IMR-90 (cell line): ENCODE measurements around the gene CHST1. TPM values are rescaled to one million over a fixed set of nuclear protein-coding genes. Genes with fewer than 3 reads are reported as not detected.

ENCODE experiments used
- ATAC-seq: fragments of 200-7000 bp; cut with Tn5 transposase; 2 replicates; pipeline ENCODE4 v1.9.1; 2020; ENCODE audit warnings: low read depth, mild to moderate bottlenecking, moderate library complexity
- BruUV-seq: library from RNA; stranded (reverse); fragments of 400-500 nt; replicated peaks from 2 replicates; lab custom pipeline; 2021; lab: Mats Ljungman, UMichigan
- CTCF ChIA-PET: fragments of 300-600 bp; formaldehyde crosslinking; extraction: SDS; loops from one replicate; lab custom pipeline; 2021; ENCODE audit warnings: antibody characterized with exemption; lab: Yijun Ruan, JAX
- POLR2A ChIA-PET: fragments of 300-600 bp; sonication (Branson Sonifier 250); formaldehyde crosslinking; loops from one replicate; lab custom pipeline; 2022; ENCODE audit warnings: antibody characterized with exemption; ENCODE audit not compliant: unreplicated experiment; lab: Charles Lee
- DNase-seq: peaks from one replicate; pipeline ENCODE4 v3.0.0; 2013
- H2AFZ ChIP-seq: replicated peaks from 2 replicates; pipeline ENCODE3; 2013; ENCODE audit warnings: low read length, mild to moderate bottlenecking; ENCODE audit not compliant: poor library complexity
- H2AK5ac ChIP-seq: 2 replicates; pipeline ENCODE4 v1.6.1; 2013; ENCODE audit warnings: low read depth, low read length, inconsistent platforms
- H2AK9ac ChIP-seq: replicated peaks from 2 replicates; pipeline ENCODE3; 2013; ENCODE audit warnings: mild to moderate bottlenecking, low read depth, low read length, moderate library complexity; ENCODE audit not compliant: poor library complexity
- H2BK120ac ChIP-seq: 2 replicates; pipeline ENCODE4 v1.6.1; 2013; ENCODE audit warnings: low read depth, low read length, inconsistent platforms
- H2BK15ac ChIP-seq: 3 replicates; pipeline ENCODE4 v1.6.1; 2013; ENCODE audit warnings: low read depth, low read length, inconsistent platforms
- H2BK20ac ChIP-seq: 2 replicates; pipeline ENCODE4 v1.6.1; 2013; ENCODE audit warnings: low read depth, mild to moderate bottlenecking, inconsistent platforms, low read length, moderate library complexity
- H2BK5ac ChIP-seq: 2 replicates; pipeline ENCODE4 v1.6.1; 2013; ENCODE audit warnings: mild to moderate bottlenecking, low read depth, low read length, inconsistent platforms; ENCODE audit not compliant: poor library complexity, severe bottlenecking
- H3K14ac ChIP-seq: replicated peaks from 2 replicates; pipeline ENCODE4 v1.6.1; 2013; ENCODE audit warnings: low read depth, low read length, inconsistent platforms
- H3K18ac ChIP-seq: 2 replicates; pipeline ENCODE4 v1.6.1; 2013; ENCODE audit warnings: low read depth, low read length, control low read depth
- H3K23ac ChIP-seq: 2 replicates; pipeline ENCODE4 v1.6.1; 2013; ENCODE audit warnings: low read depth, low read length, inconsistent platforms
- H3K27ac ChIP-seq: 2 replicates; pipeline ENCODE4 v1.5.1; 2013; ENCODE audit warnings: mild to moderate bottlenecking, control low read depth, low read length; ENCODE audit not compliant: insufficient read depth
- H3K27me3 ChIP-seq: 2 replicates; pipeline ENCODE4 v1.6.1; 2013; ENCODE audit warnings: low read length; ENCODE audit not compliant: control insufficient read depth, insufficient read depth
- H3K36me3 ChIP-seq: 2 replicates; pipeline ENCODE4 v1.6.1; 2013; ENCODE audit warnings: low read length, mixed read lengths; ENCODE audit not compliant: control insufficient read depth, insufficient read depth
- H3K4ac ChIP-seq: 2 replicates; pipeline ENCODE4 v1.6.1; 2013; ENCODE audit warnings: low read depth, low read length, inconsistent platforms
- H3K4me1 ChIP-seq: 2 replicates; pipeline ENCODE4 v1.6.1; 2013; ENCODE audit warnings: low read length, mixed read lengths; ENCODE audit not compliant: control insufficient read depth, insufficient read depth
- H3K4me2 ChIP-seq: 2 replicates; pipeline ENCODE4 v1.6.1; 2013; ENCODE audit warnings: low read depth, mild to moderate bottlenecking, control low read depth, low read length, moderate library complexity
- H3K4me3 ChIP-seq: 2 replicates; pipeline ENCODE4 v1.5.1; 2013; ENCODE audit warnings: low read depth, mild to moderate bottlenecking, control low read depth, low read length, moderate library complexity; ENCODE audit not compliant: insufficient read depth
- H3K56ac ChIP-seq: 2 replicates; pipeline ENCODE4 v1.6.1; 2013; ENCODE audit warnings: low read length, inconsistent platforms; ENCODE audit not compliant: insufficient read depth; ENCODE audit errors: extremely low read depth
- H3K79me1 ChIP-seq, 2 experiments: 2 replicates each; pipeline ENCODE4 v1.6.1; 2013; ENCODE audit warnings: low read length in 2 of 2, inconsistent platforms in 1 of 2, low read depth in 1 of 2
- H3K9ac ChIP-seq: 2 replicates; pipeline ENCODE4 v1.6.1; 2013; ENCODE audit warnings: low read depth, low read length, control low read depth
- H3K9me1 ChIP-seq: 2 replicates; pipeline ENCODE4 v1.6.1; 2013; ENCODE audit warnings: low read length, inconsistent platforms; ENCODE audit not compliant: insufficient read depth
- H3K9me3 ChIP-seq: 2 replicates; pipeline ENCODE4 v1.6.1; 2013; ENCODE audit warnings: low read length; ENCODE audit not compliant: control insufficient read depth, insufficient read depth
- H4K20me1 ChIP-seq: 2 replicates; pipeline ENCODE4 v1.6.1; 2013; ENCODE audit warnings: low read length, inconsistent platforms; ENCODE audit not compliant: insufficient read depth
- H4K5ac ChIP-seq: 2 replicates; pipeline ENCODE4 v1.6.1; 2013; ENCODE audit warnings: mild to moderate bottlenecking, low read depth, low read length, control low read depth
- H4K8ac ChIP-seq, 2 experiments: 2 replicates each; pipeline ENCODE4 v1.6.1; 2013; ENCODE audit warnings: low read depth in 2 of 2, low read length in 2 of 2, control low read depth in 1 of 2, inconsistent platforms in 1 of 2
- H4K91ac ChIP-seq: 2 replicates; pipeline ENCODE4 v1.6.1; 2013; ENCODE audit warnings: low read depth, low read length, inconsistent platforms; ENCODE audit not compliant: insufficient read depth
- BHLHE40 ChIP-seq: fragments of 150-350 bp; IDR thresholded peaks from 2 replicates; pipeline ENCODE4 v1.6.1; 2016; ENCODE audit warnings: mild to moderate bottlenecking, low read depth, low read length
- CEBPB ChIP-seq: IDR thresholded peaks from 2 replicates; pipeline ENCODE4 v1.6.1; 2012; ENCODE audit warnings: low read depth, low read length, improper control_type of control experiment
- CHD1 ChIP-seq: IDR thresholded peaks from 2 replicates; pipeline ENCODE4 v1.6.1; 2012; ENCODE audit warnings: low read depth, low read length, improper control_type of control experiment
- FOS ChIP-seq: fragments of 150-350 bp; IDR thresholded peaks from 2 replicates; pipeline ENCODE4 v1.6.1; 2016; ENCODE audit warnings: low read depth, low read length
- MAFK ChIP-seq: IDR thresholded peaks from 2 replicates; pipeline ENCODE4 v1.6.1; 2012; ENCODE audit warnings: low read depth, low read length, improper control_type of control experiment
- MAZ ChIP-seq: IDR thresholded peaks from 2 replicates; pipeline ENCODE4 v1.6.1; 2012; ENCODE audit warnings: low read depth, mild to moderate bottlenecking, low read length, improper control_type of control experiment, moderate library complexity, borderline replicate concordance
- MXI1 ChIP-seq: IDR thresholded peaks from 2 replicates; pipeline ENCODE4 v1.6.1; 2012; ENCODE audit warnings: low read depth, mild to moderate bottlenecking, low read length, moderate library complexity, borderline replicate concordance
- NFE2L2 ChIP-seq: fragments of 150-350 bp; IDR thresholded peaks from 2 replicates; pipeline ENCODE4 v1.6.1; 2016; ENCODE audit warnings: low read depth, mild to moderate bottlenecking, low read length
- POLR2A ChIP-seq: IDR thresholded peaks from 2 replicates; pipeline ENCODE4 v1.6.1; 2012; ENCODE audit warnings: mild to moderate bottlenecking, low read depth, low read length
- RAD21 ChIP-seq: IDR thresholded peaks from 2 replicates; pipeline ENCODE4 v1.6.1; 2012; ENCODE audit warnings: low read length, improper control_type of control experiment
- RCOR1 ChIP-seq: IDR thresholded peaks from 2 replicates; pipeline ENCODE4 v1.6.1; 2012; ENCODE audit warnings: mild to moderate bottlenecking, low read length, improper control_type of control experiment; ENCODE audit not compliant: insufficient replicate concordance
- RFX5 ChIP-seq: IDR thresholded peaks from 2 replicates; pipeline ENCODE4 v1.8.0; 2012; ENCODE audit warnings: low read depth, mild to moderate bottlenecking, low read length, moderate library complexity
- SMC3 ChIP-seq: fragments of 150-350 bp; IDR thresholded peaks from 2 replicates; pipeline ENCODE4 v1.6.1; 2016; ENCODE audit warnings: low read depth, mild to moderate bottlenecking, antibody characterized with exemption, low read length, moderate library complexity
- WGBS, 2 experiments: methylation state at CpG; one replicate each; pipeline versions ENCODE4 v1.1.5 to v1.1.7; 2013; ENCODE audit warnings: missing lambda C conversion rate in 2 of 2; ENCODE audit not compliant: insufficient read length in 1 of 2; ENCODE audit errors: extremely low coverage in 2 of 2; 5-methylcytosine and 5-hydroxymethylcytosine counted together
- dilution Hi-C: fragments of 300-500 bp; cut with HindIII; formaldehyde crosslinking; loops from one replicate; pipeline ENCODE4 v1.14.3; 2018; ENCODE audit warnings: low sequenced_read_pairs; ENCODE audit not compliant: unreplicated experiment
- in situ Hi-C: fragments of 300-500 bp; cut with MboI; formaldehyde crosslinking; loops from 3 replicates; pipeline ENCODE4 v1.14.3; 2019; ENCODE audit warnings: low sequenced_read_pairs, inconsistent platforms, mixed read lengths
- intact Hi-C: fragments of 100-400 bp; cut with micrococcal nuclease; formaldehyde crosslinking; loops from 2 replicates; pipeline ENCODE4 v1.10.0; 2022
- polyA plus RNA-seq, 3 experiments: library from polyadenylated mRNA; depleted of rRNA; stranded (reverse); fragments of >200 nt; gene quantifications; 2 replicates each; pipeline ENCODE4 v1.2.3, GENCODE V29; 2012; ENCODE audit warnings: low replicate concordance in 1 of 3
- total RNA-seq: library from RNA; depleted of rRNA; stranded (reverse); fragments of >200 nt; gene quantifications from 2 replicates; pipeline ENCODE4 v1.2.3, GENCODE V29; 2012
- TF ChIP-seq, protein P1 (sequence below): conservative IDR thresholded peaks from 2 replicates; pipeline ENCODE4 v1.5.1; 2012; ENCODE audit warnings: mild to moderate bottlenecking, low read depth, low read length, improper control_type of control experiment
- TF ChIP-seq, protein P2 (sequence below): fragments of 150-350 bp; IDR thresholded peaks from 2 replicates; pipeline ENCODE4 v1.6.1; 2016; ENCODE audit warnings: low read depth, mild to moderate bottlenecking, low read length, moderate library complexity, borderline replicate concordance
- TF ChIP-seq, protein P3 (sequence below): fragments of 150-350 bp; IDR thresholded peaks from 2 replicates; pipeline ENCODE4 v1.6.1; 2017; ENCODE audit warnings: mild to moderate bottlenecking, antibody characterized with exemption, low read length, low read depth

The CHST1 gene
- total and polyA plus RNA-seq, 2 of the 4 experiments (the other 2 are of a cell fraction), result 0.21 TPM; not detected in 1

DNA sequence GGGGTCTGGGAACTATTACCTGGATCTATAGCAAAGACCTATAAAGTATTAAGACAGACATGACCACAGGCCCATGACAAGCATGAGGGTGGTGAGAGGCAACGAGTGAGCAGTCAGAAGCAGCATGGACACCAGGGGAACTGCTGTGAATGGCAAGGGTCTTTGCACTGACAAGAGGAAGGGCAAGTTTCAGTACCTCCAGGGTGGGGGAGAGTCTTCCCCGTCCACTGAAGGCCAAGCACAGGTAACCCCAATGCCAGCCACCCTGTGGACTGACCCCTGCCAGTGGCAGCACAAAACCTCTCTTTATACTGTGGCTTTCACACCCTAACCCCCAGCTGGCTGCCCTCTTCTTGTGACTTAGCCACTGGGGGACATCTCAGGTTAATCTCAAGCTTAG lies 55.5 kb downstream of the CHST1 start:
- Histone ChIP-seq H2AK5ac (no peak overlapping the region), H3K4ac (no peak overlapping the region), H3K14ac (no peak overlapping the region), H2AFZ (no peak overlapping the region), H4K91ac (no peak overlapping the region), H3K18ac (no peak overlapping the region), H4K5ac (no peak overlapping the region), H3K36me3 (no peaks in the 10 kb centered on the region), H3K9me3 (no peaks in the 10 kb centered on the region), H3K4me3 (no peak overlapping the region), H3K9me1 (no peaks in the 10 kb centered on the region), H3K27me3 (peaks cover 1% of the 10 kb centered on the region; the same call in 1 of the 2 replicates), H3K4me1 (no peaks in the 10 kb centered on the region), H2BK15ac (no peak overlapping the region), H4K20me1 (no peaks in the 10 kb centered on the region), H3K27ac (no peak overlapping the region), H3K23ac (no peak overlapping the region), H3K4me2 (no peak overlapping the region), H2BK120ac (no peak overlapping the region), H3K56ac (no peak overlapping the region), H2AK9ac (no peak overlapping the region), H2BK5ac (no peak overlapping the region), H3K79me1 (no peaks in the 10 kb centered on the region), H3K9ac (no peak overlapping the region), H2BK20ac (no peak overlapping the region), H4K8ac (no peak overlapping the region)
- dilution Hi-C loops (no loop called here), intact Hi-C loops (no loop called here), in situ Hi-C loops (no loop called here)
- ATAC-seq (no peak), DNase-seq (no peak)
- no TSS peak for BruUV-seq
- ChIA-PET POLR2A (no interaction called here), CTCF (no interaction called here)
- 0% methylated on average over 1 of the region's 2 CpGs; no CpG with 5 or more reads in 1 of the 2 experiments for WGBS, 2 experiments
- TF ChIP-seq, protein P1, sequence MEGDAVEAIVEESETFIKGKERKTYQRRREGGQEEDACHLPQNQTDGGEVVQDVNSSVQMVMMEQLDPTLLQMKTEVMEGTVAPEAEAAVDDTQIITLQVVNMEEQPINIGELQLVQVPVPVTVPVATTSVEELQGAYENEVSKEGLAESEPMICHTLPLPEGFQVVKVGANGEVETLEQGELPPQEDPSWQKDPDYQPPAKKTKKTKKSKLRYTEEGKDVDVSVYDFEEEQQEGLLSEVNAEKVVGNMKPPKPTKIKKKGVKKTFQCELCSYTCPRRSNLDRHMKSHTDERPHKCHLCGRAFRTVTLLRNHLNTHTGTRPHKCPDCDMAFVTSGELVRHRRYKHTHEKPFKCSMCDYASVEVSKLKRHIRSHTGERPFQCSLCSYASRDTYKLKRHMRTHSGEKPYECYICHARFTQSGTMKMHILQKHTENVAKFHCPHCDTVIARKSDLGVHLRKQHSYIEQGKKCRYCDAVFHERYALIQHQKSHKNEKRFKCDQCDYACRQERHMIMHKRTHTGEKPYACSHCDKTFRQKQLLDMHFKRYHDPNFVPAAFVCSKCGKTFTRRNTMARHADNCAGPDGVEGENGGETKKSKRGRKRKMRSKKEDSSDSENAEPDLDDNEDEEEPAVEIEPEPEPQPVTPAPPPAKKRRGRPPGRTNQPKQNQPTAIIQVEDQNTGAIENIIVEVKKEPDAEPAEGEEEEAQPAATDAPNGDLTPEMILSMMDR, result no peak
- no peak for TF ChIP-seq RCOR1
- TF ChIP-seq NFE2L2, result no peak
- TF ChIP-seq, protein P2, sequence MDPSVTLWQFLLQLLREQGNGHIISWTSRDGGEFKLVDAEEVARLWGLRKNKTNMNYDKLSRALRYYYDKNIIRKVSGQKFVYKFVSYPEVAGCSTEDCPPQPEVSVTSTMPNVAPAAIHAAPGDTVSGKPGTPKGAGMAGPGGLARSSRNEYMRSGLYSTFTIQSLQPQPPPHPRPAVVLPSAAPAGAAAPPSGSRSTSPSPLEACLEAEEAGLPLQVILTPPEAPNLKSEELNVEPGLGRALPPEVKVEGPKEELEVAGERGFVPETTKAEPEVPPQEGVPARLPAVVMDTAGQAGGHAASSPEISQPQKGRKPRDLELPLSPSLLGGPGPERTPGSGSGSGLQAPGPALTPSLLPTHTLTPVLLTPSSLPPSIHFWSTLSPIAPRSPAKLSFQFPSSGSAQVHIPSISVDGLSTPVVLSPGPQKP, result no peak
- no peak for TF ChIP-seq BHLHE40
- no peak for TF ChIP-seq CEBPB
- no peak for TF ChIP-seq RAD21
- TF ChIP-seq RFX5, result no peak
- no peak for TF ChIP-seq MAZ
- TF ChIP-seq MXI1, result no peak
- no peak for TF ChIP-seq SMC3
- no peak for TF ChIP-seq FOS
- TF ChIP-seq, protein P3, sequence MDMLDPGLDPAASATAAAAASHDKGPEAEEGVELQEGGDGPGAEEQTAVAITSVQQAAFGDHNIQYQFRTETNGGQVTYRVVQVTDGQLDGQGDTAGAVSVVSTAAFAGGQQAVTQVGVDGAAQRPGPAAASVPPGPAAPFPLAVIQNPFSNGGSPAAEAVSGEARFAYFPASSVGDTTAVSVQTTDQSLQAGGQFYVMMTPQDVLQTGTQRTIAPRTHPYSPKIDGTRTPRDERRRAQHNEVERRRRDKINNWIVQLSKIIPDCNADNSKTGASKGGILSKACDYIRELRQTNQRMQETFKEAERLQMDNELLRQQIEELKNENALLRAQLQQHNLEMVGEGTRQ, result no peak
- no peak for TF ChIP-seq CHD1
- TF ChIP-seq POLR2A, result no peak
- TF ChIP-seq MAFK, result no peak
